NCI-H2227 treated with DMSO at 0.1 percent for 48 hours (cell line): ENCODE measurements around the gene ZNF490.

Experiments
- DNase-seq: peaks from one replicate; lab custom pipeline; 2025; lab: John Stamatoyannopoulos, UW

ZNF490 gene

DNA sequence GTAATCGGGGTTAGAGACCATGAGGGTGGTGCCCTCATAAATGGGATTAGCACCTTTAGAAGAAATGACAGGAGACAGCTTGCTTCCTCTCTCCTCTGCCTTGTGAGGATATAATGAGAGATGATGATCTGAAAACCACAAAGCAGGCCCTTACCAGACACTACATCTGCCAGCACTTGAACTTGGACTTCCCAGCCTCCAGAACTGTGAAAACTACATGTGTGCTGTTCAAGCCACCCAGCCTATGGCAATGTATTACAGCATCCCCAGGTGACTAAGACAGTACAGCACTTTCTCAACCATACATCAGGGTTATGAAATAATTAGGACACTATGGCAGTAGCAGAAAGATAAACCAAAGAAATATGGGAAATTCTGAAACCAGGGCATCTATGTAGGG is 66.8 kb downstream of the ZNF490 start:
- no peak for DNase-seq
